Superior temporal gyrus (tissue), 1 donor: ENCODE data around the gene ZBTB7B.

Experiments
- DNase-seq: peaks from one replicate; pipeline ENCODE4 v3.0.0-alpha.2; 2016; ENCODE audit errors: extremely low spot score

The ZBTB7B gene

DNA sequence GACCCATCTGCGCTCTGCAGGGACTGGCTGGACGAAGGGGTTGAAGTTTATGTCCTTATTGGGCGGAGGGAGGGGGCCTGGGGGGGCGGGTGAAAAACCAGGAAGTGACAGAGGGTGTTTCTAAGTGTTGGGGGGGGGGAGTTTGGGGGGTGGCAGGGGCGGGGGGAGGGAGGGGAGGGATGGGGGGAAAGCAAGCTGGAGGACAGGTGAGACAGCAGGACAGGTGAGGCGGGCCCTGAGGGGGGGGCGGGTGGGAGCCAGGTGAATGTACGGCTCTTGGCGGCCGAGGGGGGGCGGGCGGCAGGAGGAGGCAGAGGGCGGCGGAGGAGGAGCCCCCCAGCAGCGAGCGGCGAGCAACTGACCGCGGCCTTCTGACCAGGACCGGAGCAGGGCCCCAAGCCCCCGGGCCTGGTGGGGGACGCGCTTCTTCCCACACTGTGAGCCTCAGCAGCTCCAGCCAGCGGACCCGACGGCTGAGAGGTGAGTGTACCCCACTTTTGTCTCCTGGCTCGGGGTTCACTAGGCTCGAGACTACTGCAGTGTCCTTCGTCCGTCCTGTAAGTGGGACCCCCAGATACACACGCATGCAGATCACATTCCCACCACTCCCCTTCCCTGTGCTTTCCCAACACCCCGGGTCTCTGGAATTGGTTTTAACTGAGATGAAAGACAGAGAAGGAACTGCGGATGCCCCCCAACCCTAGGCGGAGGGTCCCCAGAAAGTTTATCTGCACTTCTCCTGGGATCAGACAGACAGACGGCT, at the start of gene ZBTB7B:
ZBTB7B (plus strand) TSS at position 339 of the 763 bp plus-strand sequence. CDS start 11,859 bp downstream, outside the sequence.
- peak; percentile 43 for DNase-seq

DNA sequence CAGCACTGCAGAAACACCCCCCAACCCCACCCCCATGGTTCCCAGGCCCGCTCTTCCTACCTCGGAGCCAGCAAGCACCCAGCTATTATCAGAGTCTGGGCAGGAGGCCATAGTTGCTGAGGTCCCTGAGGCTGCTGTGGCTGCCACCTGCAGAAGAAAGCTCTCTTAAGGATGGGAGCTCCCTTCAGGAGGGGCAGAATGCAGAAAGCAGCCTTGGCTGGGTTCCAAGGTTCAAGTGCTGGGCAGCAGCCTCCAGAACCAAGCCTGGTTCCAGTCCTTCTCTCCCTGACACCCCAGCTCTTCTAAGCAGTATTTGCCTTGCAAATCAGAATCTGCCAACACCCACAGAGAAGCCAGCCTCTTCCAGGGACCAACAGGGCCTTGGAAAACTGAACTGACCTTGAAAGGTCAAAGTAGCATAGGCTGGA, 49.0 kb upstream of the ZBTB7B start:
- DNase-seq = no peak

GRCh38 chr1:154954541-154954940, 48.1 kb upstream of the ZBTB7B start:
- DNase-seq = no peak

- DNase-seq = peak; percentile 75
Observed at GRCh38 chr1:154955039-154955717, 47.4 kb upstream of the ZBTB7B start.

- DNase-seq = peak; percentile 96
Observed at GRCh38 chr1:154955718-154956543, 46.7 kb upstream of the ZBTB7B start, which contains the start of gene PBXIP1. Gene PBXIP1, minus strand, starts transcription at chr1:154956099. Its CDS starts 2,378 bp downstream, at chr1:154953721.

GRCh38 chr1:154956544-154956941, 46.1 kb upstream of the ZBTB7B start:
- no peak for DNase-seq

- no peak for DNase-seq
Observed at GRCh38 chr1:154957091-154957657, 45.4 kb upstream of the ZBTB7B start.

DNA sequence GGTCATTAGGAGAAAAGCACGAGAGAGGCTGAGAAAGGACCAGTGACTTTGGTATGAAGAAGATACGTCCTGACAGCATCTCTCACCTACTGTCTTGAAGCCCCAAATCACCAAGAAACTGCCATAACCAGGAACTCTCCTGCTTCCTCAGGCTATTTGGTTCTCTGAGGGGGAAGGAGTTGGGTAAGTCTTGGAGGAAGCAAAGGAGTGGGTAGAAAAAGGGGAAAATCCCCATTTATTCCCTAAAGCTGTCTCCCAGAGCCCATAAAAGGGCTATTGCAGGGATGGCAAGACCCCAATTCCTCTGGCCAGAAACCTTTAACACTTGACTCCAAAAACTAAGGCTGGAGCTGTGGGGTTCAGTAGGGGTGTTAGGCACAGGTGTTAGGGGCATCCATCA, 44.6 kb upstream of the ZBTB7B start:
- no peak for DNase-seq

DNA sequence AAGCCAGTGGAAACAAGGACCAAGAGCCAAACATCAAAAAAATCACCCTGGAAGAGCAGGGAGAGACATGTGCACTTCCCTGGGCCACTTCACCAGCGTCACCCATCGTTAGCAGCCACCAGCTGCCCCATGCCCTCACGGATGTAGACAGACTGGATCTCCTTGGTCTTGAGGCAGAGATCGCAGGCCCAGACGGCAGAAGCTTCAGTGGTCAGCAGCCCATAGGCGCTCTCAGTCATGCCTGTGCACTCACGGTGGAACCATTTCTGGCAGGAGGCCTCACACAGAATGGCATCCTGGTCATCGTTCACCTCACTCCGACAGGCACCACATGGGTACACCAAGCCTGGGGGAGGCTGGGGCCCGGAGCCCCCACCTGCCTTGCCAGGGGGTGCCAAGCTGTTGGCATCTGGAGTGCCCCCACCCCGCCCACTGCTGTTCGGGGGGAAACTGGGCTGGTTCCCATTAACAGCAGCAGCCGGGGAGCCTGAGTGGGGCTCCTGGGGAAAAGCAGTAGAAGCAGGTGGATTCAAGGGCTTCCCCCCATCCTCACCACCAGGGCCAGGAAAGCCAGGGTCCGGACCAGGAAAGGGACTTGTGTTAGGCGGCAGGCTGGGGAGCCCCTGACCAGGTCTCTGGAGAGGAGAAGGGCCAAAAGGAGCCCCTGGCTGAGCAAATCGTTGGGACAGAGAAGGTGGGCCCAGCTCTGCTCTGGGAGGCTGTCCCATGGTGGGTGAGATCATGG, 43.7 kb upstream of the ZBTB7B start:
- DNase-seq = no peak

DNA sequence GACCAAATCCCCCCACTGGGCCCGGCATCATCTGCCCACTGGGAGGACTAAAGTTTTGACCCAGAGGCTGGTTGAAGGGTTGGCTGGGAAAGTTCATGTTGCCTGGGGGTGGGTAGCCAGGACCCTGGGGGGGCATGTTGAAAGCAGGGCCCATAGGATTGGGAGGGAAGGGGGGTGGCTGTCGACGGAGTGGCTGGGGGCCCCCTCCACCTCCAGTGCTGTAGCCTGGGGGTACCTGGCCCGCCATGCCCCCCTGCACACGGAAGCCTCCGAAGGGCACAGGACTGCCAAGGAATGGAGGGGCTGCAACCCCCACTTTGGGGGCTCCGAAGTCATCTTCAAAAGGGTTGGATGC, 43.2 kb upstream of the ZBTB7B start:
- DNase-seq = no peak

- DNase-seq = peak; percentile 15
Observed at GRCh38 chr1:154960446-154961136, 42.0 kb upstream of the ZBTB7B start.

- peak; percentile 77 for DNase-seq
Observed at GRCh38 chr1:154961207-154962155, 41.1 kb upstream of the ZBTB7B start, which contains the start of gene PYGO2. Gene PYGO2, minus strand, starts transcription at chr1:154961782. Its CDS starts 206 bp downstream, at chr1:154961576.

GRCh38 chr1:154962156-154962749, 40.3 kb upstream of the ZBTB7B start:
- DNase-seq = peak; percentile 30

GRCh38 chr1:154962795-154963330, 39.7 kb upstream of the ZBTB7B start:
- no peak for DNase-seq

GRCh38 chr1:154963643-154964042, 39.0 kb upstream of the ZBTB7B start:
- no peak for DNase-seq

DNA sequence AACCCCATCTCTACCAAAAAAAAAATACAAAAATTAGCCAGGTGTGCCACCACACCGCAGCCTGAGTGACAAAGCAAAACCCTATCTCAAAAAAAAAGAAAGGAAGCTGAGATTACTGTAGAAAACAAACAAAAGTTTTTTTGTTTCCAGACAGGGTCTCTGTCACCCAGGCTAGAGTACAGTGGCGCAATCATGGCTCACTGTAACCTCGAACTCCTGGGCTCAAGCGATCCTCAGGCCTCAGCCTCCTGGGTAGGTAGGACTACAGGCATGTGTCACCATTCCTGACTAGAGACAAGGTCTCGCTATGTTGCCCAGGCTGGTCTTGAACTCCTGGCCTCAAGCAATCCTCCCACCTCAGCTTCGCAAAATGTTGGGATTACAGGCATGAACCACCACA, 38.2 kb upstream of the ZBTB7B start:
- DNase-seq = no peak

GRCh38 chr1:154966111-154966510, 36.5 kb upstream of the ZBTB7B start:
- DNase-seq = no peak

GRCh38 chr1:154967331-154967950, 35.2 kb upstream of the ZBTB7B start:
- no peak for DNase-seq
